H1 (cell line): ENCODE measurements around the gene DDX41. TPM values are rescaled to one million over a fixed set of nuclear protein-coding genes. Genes with fewer than 3 reads are reported as not detected.

Experiments used
- CTCF ChIA-PET: fragments of 300-600 bp; sonication (Branson Sonifier 250); formaldehyde crosslinking; loops from one replicate; lab custom pipeline; 2021; ENCODE audit not compliant: partially characterized antibody; lab: Charles Lee
- POLR2A ChIA-PET: fragments of 300-600 bp; sonication (Branson Sonifier 250); formaldehyde crosslinking; loops from one replicate; lab custom pipeline; 2021; ENCODE audit warnings: inconsistent platforms; ENCODE audit not compliant: partially characterized antibody; lab: Charles Lee
- DNase-seq, 2 experiments: peaks; one replicate each; pipeline versions ENCODE4 v3.0.0 to v3.0.0-alpha.2; 2010 to 2022; ENCODE audit warnings: low spot score in 2 of 2, low read depth in 1 of 2, mixed read lengths in 1 of 2
- FAIRE-seq: peaks from 2 replicates; lab custom pipeline; 2011; peaks lifted over from hg19 to GRCh38; lab: Jason Lieb, UNC
- H2AFZ ChIP-seq: 2 replicates; pipeline ENCODE4 v1.8.1; 2012; ENCODE audit warnings: low read length, inconsistent platforms
- H2AK5ac ChIP-seq: 2 replicates; pipeline ENCODE4 v1.6.1; 2013; ENCODE audit warnings: low read depth, low read length
- H2BK120ac ChIP-seq: replicated peaks from 2 replicates; pipeline ENCODE3; 2013; ENCODE audit warnings: low read depth, low read length, inconsistent platforms
- H2BK12ac ChIP-seq: 2 replicates; pipeline ENCODE4 v1.6.1; 2013; ENCODE audit warnings: low read depth, low read length
- H2BK15ac ChIP-seq: 2 replicates; pipeline ENCODE4 v1.6.1; 2013; ENCODE audit warnings: low read length
- H2BK20ac ChIP-seq: 2 replicates; pipeline ENCODE4 v1.6.1; 2013; ENCODE audit warnings: low read length
- H2BK5ac ChIP-seq: 2 replicates; pipeline ENCODE4 v1.6.1; 2013; ENCODE audit warnings: low read depth, low read length
- H3K14ac ChIP-seq: 2 replicates; pipeline ENCODE4 v1.6.1; 2013; ENCODE audit warnings: inconsistent platforms; ENCODE audit not compliant: insufficient read length
- H3K18ac ChIP-seq: 2 replicates; pipeline ENCODE4 v1.6.1; 2013; ENCODE audit warnings: low read length; ENCODE audit errors: extremely low read depth
- H3K23ac ChIP-seq: 2 replicates; pipeline ENCODE4 v1.6.1; 2013; ENCODE audit warnings: inconsistent platforms; ENCODE audit not compliant: insufficient read length
- H3K23me2 ChIP-seq: 2 replicates; pipeline ENCODE4 v1.6.1; 2013; ENCODE audit warnings: low read depth, low read length
- H3K27ac ChIP-seq: 2 replicates; pipeline ENCODE4 v1.6.1; 2011; ENCODE audit warnings: low read depth, low read length, inconsistent platforms
- H3K27me3 ChIP-seq, 4 experiments: replicated peaks in 1 of 4; 1 replicate in 1 of 4; 2 replicates in 3 of 4; pipeline versions ENCODE4 v1.6.1 to v1.8.1; 2011 to 2013; ENCODE audit warnings: low read length in 3 of 4, mild to moderate bottlenecking in 3 of 4, inconsistent platforms in 2 of 4, mixed read lengths in 2 of 4, moderate library complexity in 1 of 4; ENCODE audit not compliant: control insufficient read depth in 3 of 4, insufficient read depth in 3 of 4; ENCODE audit errors: extremely low read depth in 1 of 4
- H3K36me3 ChIP-seq, 4 experiments: 2 replicates each; pipeline versions ENCODE4 v1.6.1 to v1.8.1; 2011 to 2013; ENCODE audit warnings: mild to moderate bottlenecking in 4 of 4, low read length in 3 of 4, moderate library complexity in 2 of 4, control low read depth in 1 of 4, inconsistent platforms in 1 of 4; ENCODE audit not compliant: insufficient read depth in 4 of 4, control insufficient read depth in 2 of 4
- H3K4ac ChIP-seq: replicated peaks from 2 replicates; pipeline ENCODE3; 2013; ENCODE audit warnings: low read length, low read depth, mixed read lengths, inconsistent platforms; ENCODE audit not compliant: insufficient read length
- H3K4me1 ChIP-seq, 4 experiments: replicated peaks in 1 of 4; 1 replicate in 1 of 4; 2 replicates in 3 of 4; pipeline versions ENCODE4 v1.6.1 to v1.8.1; 2011 to 2013; ENCODE audit warnings: low read length in 3 of 4, inconsistent platforms in 2 of 4, mixed read lengths in 1 of 4; ENCODE audit not compliant: insufficient read depth in 4 of 4, control insufficient read depth in 3 of 4
- H3K4me2 ChIP-seq, 2 experiments: 2 replicates each; pipeline versions ENCODE4 v1.6.1 to v1.8.1; 2011 to 2013; ENCODE audit warnings: low read depth in 2 of 2, low read length in 2 of 2, control low read depth in 1 of 2, inconsistent platforms in 1 of 2, mild to moderate bottlenecking in 1 of 2; ENCODE audit not compliant: insufficient read depth in 1 of 2
- H3K4me3 ChIP-seq, 4 experiments: fragments of 200-600, 300-600 bp in 1 of 4; sonication (generic), shearing (Covaris generic), sonication (Bioruptor Twin) in 1 of 4; 2 replicates each; pipeline versions ENCODE4 v1.5.1 to v1.8.1; 2011 to 2016; ENCODE audit warnings: low read length in 4 of 4, low read depth in 3 of 4, control low read depth in 2 of 4, inconsistent platforms in 2 of 4, mild to moderate bottlenecking in 2 of 4, mixed read lengths in 1 of 4, moderate library complexity in 1 of 4; ENCODE audit not compliant: insufficient read depth in 2 of 4; ENCODE audit errors: extremely low read depth in 1 of 4
- H3K56ac ChIP-seq: replicated peaks from 2 replicates; pipeline ENCODE3; 2013; ENCODE audit warnings: low read depth, mild to moderate bottlenecking, mixed read lengths, low read length, inconsistent platforms; ENCODE audit not compliant: insufficient read length
- H3K79me1 ChIP-seq: 2 replicates; pipeline ENCODE4 v1.6.1; 2013; ENCODE audit warnings: low read depth, low read length, control low read depth
- H3K79me2 ChIP-seq, 2 experiments: 2 replicates each; pipeline versions ENCODE4 v1.6.1 to v1.8.1; 2012 to 2013; ENCODE audit warnings: low read length in 2 of 2, mild to moderate bottlenecking in 2 of 2, inconsistent platforms in 1 of 2; ENCODE audit not compliant: insufficient read depth in 2 of 2, control insufficient read depth in 1 of 2
- H3K9ac ChIP-seq, 4 experiments: replicated peaks in 1 of 4; 1 replicate in 1 of 4; 2 replicates in 3 of 4; pipeline versions ENCODE4 v1.6.1 to v1.8.1; 2011 to 2013; ENCODE audit warnings: low read depth in 3 of 4, low read length in 3 of 4, control low read depth in 2 of 4, mild to moderate bottlenecking in 2 of 4, moderate library complexity in 2 of 4, inconsistent platforms in 1 of 4; ENCODE audit errors: extremely low read depth in 1 of 4
- H3K9me3 ChIP-seq, 2 experiments: 2 replicates each; pipeline versions ENCODE4 v1.6.1 to v1.8.1; 2012 to 2013; ENCODE audit warnings: mild to moderate bottlenecking in 2 of 2, moderate library complexity in 2 of 2, control low read depth in 1 of 2, inconsistent platforms in 1 of 2, low read depth in 1 of 2, low read length in 1 of 2, mixed read lengths in 1 of 2; ENCODE audit not compliant: insufficient read depth in 2 of 2
- H4K20me1 ChIP-seq, 2 experiments: replicated peaks in 1 of 2; 2 replicates each; pipeline versions ENCODE3 to v1.8.1; 2011 to 2013; ENCODE audit warnings: inconsistent platforms in 2 of 2, low read length in 2 of 2, mild to moderate bottlenecking in 1 of 2; ENCODE audit not compliant: insufficient read depth in 2 of 2, control insufficient read depth in 1 of 2
- H4K5ac ChIP-seq: 2 replicates; pipeline ENCODE4 v1.6.1; 2013; ENCODE audit warnings: low read length, low read depth, mixed read lengths, inconsistent platforms; ENCODE audit not compliant: insufficient read length
- H4K8ac ChIP-seq: 2 replicates; pipeline ENCODE4 v1.8.0; 2013; ENCODE audit warnings: mild to moderate bottlenecking, moderate library complexity, low read length, inconsistent platforms; ENCODE audit not compliant: insufficient read depth; ENCODE audit errors: extremely low read depth
- H4K91ac ChIP-seq: replicated peaks from 2 replicates; pipeline ENCODE3; 2013; ENCODE audit warnings: low read length, mixed read lengths, inconsistent platforms; ENCODE audit not compliant: insufficient read length
- BACH1 ChIP-seq: IDR thresholded peaks from 2 replicates; pipeline ENCODE4 v1.6.1; 2012; ENCODE audit warnings: low read length, improper control_type of control experiment
- SRF ChIP-seq: IDR thresholded peaks from 2 replicates; pipeline ENCODE4 v1.6.1; 2011; ENCODE audit warnings: mild to moderate bottlenecking, low read depth, low read length, moderate library complexity
- WGBS, 2 experiments: shearing (Covaris generic) in 1 of 2; methylation state at CpG; one replicate each; pipeline versions ENCODE4 v1.1.6 to v1.1.7; 2013 to 2015; ENCODE audit warnings: low lambda C conversion rate in 2 of 2, mixed read lengths in 2 of 2, inconsistent platforms in 1 of 2, low coverage in 1 of 2, missing lambda C conversion rate in 1 of 2; ENCODE audit not compliant: insufficient replicate concordance in 2 of 2, insufficient coverage in 1 of 2, insufficient read length in 1 of 2; ENCODE audit errors: extremely low coverage in 1 of 2, missing lambda C conversion rate in 1 of 2; 5-methylcytosine and 5-hydroxymethylcytosine counted together
- polyA plus RNA-seq, 7 experiments: library from polyadenylated mRNA; depleted of rRNA in 3 of 7; stranded (reverse) in 5 of 7; unstranded in 2 of 7; fragments of >200 nt in 5 of 7; fragments of 200-250 nt in 2 of 7; gene quantifications; 1 replicate in 5 of 7; 2 replicates in 1 of 7; 4 replicates in 1 of 7; pipeline versions ENCODE4 v1.2.1 to v1.2.3, GENCODE V29; 2011 to 2013; ENCODE audit warnings: missing spikeins in 2 of 7, mixed read lengths in 2 of 7
- total RNA-seq: library from RNA; stranded (reverse); fragmentation: NEBNext Ultra II Directional; extraction: Animal tissue kit (Norgen Biotek cat#: 25700); gene quantifications from 2 replicates; pipeline ENCODE4 v1.2.1, GENCODE V29; 2021
- TF ChIP-seq, protein P1 (sequence below): IDR thresholded peaks from 2 replicates; pipeline ENCODE4 v1.6.1; 2011; ENCODE audit warnings: low read depth, mild to moderate bottlenecking, low read length; ENCODE audit not compliant: insufficient read depth

The DDX41 gene
- total and polyA plus RNA-seq, 2 of the 8 experiments (the other 6 are each of a cell fraction or from before 2014, with no cell fraction given) = 102 to 135 TPM

DNA sequence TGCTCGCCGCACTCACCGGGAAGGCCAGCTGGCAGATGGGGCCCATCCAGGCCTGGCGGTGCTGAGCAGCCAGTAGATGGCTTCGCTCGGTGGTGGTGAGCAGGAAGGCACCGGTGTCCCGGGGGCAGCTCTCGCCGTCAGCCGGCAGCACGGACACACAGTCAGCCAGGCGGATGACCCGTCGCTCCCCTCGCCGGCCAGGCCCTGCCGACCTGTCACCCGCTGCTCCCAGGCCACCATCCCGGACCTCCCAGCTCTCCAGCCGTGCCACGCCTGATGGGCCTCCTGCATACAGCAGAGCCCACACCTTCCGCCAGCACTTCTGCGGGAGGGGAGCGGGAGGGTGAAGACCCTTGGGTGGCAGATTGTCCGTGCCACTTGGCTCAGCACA lies 8.5 kb downstream of the DDX41 start:
- POLR2A ChIA-PET = interaction anchor here (1.5 to 65.5 kb wide), 3 partner anchors 8 to 39 kb away, joined by 3 to 3349 read pairs (median 15); partner anchors contain the start of genes DBN1, DDX41, PDLIM7 and PRR7
- Histone ChIP-seq H3K9me3 (no peaks in the 10 kb centered on the region), H3K27ac (no peak overlapping the region), H3K56ac (no peak overlapping the region), H3K9ac (no peak overlapping the region), H2BK12ac (no peak overlapping the region), H4K91ac (no peak overlapping the region), H3K4me2 (no peak overlapping the region), H3K79me1 (no peaks in the 10 kb centered on the region), H2AFZ (no peak overlapping the region), H3K4ac (no peak overlapping the region), H2BK5ac (no peak overlapping the region), H2BK20ac (no peak overlapping the region), H3K4me1 (peaks cover 0 to 12% (median 9%) of the 10 kb centered on the region in 4 experiments; a peak in 5 of 7 replicates), H3K79me2 (no peaks in the 10 kb centered on the region), H3K23ac (no peak overlapping the region), H2AK5ac (no peak overlapping the region), H4K20me1 (peaks cover 0 to 17% of the 10 kb centered on the region in 2 experiments), H4K8ac (0 out of 2 replicates have a peak overlapping the region, but pooled peaks have one; percentile 14), H2BK120ac (no peak overlapping the region), H3K4me3 (no peak overlapping the region), H3K14ac (no peak overlapping the region), H4K5ac (no peak overlapping the region), H3K18ac (no peak overlapping the region), H3K23me2 (no peaks in the 10 kb centered on the region), H2BK15ac (no peak overlapping the region), H3K27me3 (no peaks in the 10 kb centered on the region), H3K36me3 (peaks cover 9 to 34% (median 25%) of the 10 kb centered on the region in 4 experiments)
- WGBS, 2 experiments = 96% methylated on average over 23 of the region's 26 CpGs; no CpG with 5 or more reads in 1 of the 2 experiments
- CTCF ChIA-PET = interaction anchor here (0.8 to 20.8 kb wide), 11 partner anchors 8 to 568 kb away, joined by 3 to 306 read pairs (median 3); partner anchors contain the start of genes DBN1 and PDLIM7
- FAIRE-seq (no peak), DNase-seq (no peak)
- TF ChIP-seq, protein P1, sequence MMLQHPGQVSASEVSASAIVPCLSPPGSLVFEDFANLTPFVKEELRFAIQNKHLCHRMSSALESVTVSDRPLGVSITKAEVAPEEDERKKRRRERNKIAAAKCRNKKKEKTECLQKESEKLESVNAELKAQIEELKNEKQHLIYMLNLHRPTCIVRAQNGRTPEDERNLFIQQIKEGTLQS = no peak
- TF ChIP-seq SRF (no peak), BACH1 (no peak)
